COLO829 (cell line): Measurements from ENCODE around the gene LEO1.
A peak's percentile ranks its signal among the peaks of the same experiment; 100 is the strongest.
"Not testable (repeated sequence)": the region's sequence is repeated elsewhere in the genome, so short reads cannot be mapped to it uniquely, and the experiment has no call there.

Source experiments
- DNase-seq: peaks from one replicate; pipeline ENCODE4 v3.0.0; 2012; ENCODE audit warnings: low spot score

Gene LEO1

DNA sequence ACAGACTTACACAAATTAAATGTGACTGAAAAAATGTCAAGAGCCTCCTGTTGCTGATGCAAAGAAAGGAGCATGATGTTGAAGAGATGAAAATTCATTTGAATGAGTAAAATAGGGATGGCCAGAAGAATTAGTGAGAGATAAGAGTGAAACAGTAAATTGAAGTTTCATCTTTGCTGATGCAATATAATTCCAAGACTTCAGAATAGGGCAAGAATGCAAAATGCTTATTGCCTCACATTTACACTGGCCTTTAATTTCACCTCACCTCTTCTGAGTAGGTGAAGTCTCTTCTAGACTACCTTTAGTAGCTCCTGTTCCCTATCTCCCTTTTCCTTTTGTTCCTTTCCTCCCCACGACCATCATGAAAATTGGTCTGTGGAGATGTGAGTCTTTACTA lies 32.1 kb upstream of the LEO1 start:
- no peak for DNase-seq

DNA sequence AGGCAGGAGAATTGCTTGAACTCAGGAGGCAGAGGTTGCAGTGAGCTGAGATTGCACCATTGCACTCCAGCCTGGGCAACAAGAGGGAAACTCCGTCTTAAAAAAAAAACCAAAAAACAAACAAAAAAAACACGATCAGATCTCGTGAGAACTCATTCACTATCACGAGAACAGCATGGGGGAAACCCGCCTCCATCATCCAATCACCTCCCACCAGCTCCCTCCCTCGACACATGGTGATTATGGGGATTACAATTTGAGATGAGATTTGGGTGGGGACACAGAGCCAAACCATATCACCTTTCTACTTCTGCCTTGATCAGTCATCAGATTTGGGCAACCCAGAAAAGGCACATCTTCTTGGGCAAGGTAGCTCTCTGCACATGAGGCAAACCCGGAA lies 31.5 kb upstream of the LEO1 start:
- not testable (repeated sequence) for DNase-seq

DNA sequence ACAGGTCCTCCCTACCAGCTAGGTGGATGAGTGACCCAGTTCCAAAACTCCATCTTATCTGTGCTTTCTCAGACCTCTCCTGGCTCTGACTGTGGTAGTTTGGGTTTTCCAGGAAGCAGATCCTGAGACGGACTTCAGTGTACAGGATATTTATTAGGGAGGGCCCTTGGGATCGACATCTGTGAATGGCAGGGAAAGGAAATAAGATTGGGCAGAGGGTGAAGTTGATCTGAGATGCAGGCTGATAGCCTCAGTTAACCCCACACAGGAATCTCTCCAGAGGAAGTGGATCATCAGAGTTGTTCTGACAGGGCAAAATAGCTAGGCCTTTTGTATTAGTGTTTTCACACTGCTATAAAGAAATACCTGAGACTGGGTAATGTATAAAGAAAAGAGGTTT lies 30.8 kb upstream of the LEO1 start:
- no peak for DNase-seq

GRCh38 chr15:51992953-51993352 lies 21.4 kb upstream of the LEO1 start:
- DNase-seq: no peak

DNA sequence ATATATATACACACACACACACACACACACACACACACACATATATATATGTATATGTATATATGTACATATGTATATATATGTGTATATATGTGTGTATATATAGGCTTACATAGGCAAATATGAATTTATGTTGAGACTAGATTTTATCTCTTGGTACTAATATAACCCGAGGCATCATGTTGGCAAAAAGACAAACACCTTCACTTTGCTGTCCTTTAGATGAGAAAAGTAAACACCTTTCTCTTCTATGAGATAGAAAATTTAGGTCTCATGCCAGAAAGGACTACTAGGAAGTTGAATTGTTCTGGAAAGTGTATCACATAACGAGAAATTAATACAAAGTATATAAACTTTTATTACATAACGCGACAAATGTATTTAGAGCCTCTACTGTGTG lies 19.6 kb upstream of the LEO1 start:
- no peak for DNase-seq

DNA sequence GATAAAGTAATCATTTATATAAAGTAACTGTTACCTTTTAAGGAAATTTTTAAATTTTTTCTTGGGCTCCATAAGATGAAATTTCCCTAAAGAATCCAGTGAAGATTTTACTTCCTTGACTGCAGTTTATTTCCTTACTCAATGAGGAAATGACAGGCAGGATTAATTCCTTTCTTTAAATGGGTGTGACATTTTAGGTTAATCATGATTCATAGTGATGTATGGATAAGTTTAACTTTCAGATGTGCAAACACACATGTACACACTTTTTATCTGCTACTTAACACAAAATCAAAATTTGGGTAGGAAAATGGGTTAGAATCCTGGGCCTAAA lies 11.2 kb upstream of the LEO1 start:
- DNase-seq: no peak

GRCh38 chr15:51982013-51982769 lies 10.6 kb upstream of the LEO1 start:
- peak; percentile 59 for DNase-seq

DNA sequence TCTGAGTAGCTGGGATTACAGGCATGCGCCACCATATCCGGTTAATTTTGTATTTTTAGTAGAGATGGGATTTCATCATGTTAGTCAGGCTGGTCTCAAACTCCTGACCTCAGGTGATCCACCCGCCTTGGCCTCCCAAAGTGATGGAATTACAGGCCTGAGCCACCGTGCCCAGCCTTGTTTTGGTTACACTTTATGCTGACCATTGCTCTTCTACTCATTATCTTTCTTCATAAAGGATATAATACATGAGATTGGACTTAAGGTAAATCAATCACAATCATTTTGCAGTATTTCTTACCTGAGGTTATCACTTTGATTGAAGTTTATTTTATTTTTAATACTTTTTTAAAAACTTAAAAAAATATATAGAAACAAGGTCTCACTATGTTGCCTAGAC lies 2.2 kb upstream of the LEO1 start:
- no peak for DNase-seq

DNA sequence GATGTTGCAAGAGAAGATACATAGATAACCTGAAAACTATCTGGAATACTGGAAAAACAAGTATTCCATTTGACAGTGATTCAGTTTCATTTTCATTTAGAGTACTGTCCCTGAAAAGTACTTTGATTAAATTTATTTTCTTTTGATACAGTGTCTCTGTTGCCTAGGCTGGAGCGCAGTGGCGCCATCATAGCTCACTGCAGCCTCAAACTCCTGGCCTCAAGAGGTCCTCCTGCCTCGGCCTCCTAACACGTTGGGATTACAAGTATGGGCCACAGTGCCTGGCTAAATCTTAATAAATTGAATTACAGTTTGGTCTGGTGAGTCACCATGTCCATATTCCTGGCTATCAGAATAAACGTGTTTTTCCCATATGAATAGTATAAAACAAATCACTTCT lies 1.6 kb upstream of the LEO1 start:
- no peak for DNase-seq

DNA sequence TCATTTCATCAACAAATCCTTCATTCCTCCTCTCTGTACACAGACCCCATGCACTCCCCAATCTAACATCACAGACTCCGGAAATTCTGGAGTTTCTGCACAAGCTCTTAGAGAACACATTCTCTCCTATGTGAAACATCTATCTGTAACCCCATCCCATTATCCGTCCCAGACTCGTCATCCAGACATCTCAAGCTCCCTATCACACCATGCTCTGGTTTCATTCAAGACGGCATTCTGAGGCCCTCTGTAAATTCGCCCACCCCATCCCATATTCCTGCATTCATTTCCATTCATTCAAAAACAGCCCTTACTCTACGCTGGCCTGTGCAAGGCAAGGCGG lies 575 bp downstream of the LEO1 start:
- DNase-seq: no peak

DNA sequence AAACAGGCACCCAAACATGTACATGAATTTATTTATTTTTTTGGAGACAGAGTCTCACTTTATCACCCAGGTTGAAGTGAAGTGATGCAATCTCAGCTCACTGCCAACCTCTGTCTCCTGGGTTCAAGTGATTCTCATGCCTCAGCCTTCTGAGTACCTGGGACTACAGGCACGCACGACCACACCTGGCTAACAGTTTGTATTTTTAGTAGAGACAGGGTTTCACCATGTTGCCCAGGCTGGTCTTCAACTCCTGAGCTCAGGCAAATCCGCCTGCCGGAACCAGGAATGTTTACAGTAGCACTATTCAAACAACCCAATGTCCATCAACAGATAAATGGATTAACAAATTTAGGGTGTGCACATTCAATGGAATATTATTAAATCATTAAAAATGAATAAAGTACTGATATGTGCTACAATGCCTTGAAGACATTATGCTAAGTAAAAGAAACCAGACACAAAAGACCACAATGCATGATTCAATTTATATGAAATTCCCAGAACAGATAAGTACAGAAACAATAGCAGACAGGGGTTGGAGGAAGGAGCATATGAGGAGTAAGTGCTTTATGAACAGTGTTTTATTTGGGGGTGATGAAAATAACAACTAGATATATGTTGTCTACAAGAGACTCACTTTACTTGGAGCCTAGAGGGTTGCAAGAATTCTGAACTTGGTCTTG lies 1.3 kb downstream of the LEO1 start:
- no peak for DNase-seq

DNA sequence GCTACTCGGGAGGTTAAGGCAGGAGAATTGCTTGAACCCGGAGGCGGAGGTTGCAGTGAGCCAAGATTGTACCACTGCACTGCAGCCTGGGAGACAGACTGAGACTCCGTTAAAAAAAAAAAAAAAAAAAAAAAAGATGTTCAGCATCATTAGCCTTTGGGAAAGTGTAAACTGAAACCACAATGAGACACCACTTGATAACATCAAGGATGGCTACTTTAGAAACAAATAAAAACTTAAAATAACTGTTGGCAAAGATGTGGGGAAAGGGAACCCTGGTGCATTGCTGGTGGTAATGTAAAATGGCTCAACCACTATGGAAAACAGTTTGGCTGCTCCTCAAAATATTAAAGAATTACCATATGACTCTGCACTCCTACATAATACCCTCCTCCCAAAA lies 1.9 kb downstream of the LEO1 start:
- no peak for DNase-seq

- DNase-seq: no peak
Measured at GRCh38 chr15:51967583-51967982, 4.0 kb downstream of the LEO1 start.

DNA sequence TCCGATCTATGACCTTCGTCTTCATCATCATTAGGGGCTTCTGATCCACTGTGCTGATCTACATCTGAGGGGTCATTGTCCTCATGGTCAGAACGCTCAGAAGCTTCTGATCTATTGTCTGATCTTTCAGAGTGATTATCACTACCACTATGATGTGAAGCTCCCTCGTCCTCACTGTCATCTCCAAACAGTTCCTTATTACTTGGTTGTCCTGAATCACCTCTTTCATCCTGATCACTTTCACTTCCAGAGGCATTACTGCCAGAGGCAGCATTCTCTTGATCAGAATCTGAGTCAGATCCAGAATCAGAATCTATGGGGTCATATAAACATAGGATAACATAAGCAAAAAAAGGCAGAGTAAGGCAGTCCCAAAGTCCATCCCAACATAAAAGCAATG lies 5.4 kb downstream of the LEO1 start:
- no peak for DNase-seq

DNA sequence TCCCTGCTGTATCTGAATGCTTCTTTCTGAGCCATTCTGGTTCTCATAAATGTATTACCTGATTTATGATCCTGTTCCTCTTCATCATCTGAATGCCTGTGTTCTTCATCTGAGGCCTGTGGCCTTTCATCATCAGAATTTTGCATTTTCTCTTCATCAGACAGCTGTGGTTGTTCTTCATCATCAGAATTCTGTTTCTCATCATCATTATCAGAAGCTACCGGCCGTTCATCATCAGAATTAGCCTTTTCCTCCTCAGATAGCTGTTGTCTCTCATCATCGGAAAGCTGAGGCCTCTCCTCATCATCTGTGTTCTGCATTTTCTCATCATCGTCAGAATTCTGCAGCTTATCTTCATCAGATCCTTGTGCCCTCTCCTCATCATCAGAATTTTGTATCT lies 5.9 kb downstream of the LEO1 start:
- DNase-seq: no peak

DNA sequence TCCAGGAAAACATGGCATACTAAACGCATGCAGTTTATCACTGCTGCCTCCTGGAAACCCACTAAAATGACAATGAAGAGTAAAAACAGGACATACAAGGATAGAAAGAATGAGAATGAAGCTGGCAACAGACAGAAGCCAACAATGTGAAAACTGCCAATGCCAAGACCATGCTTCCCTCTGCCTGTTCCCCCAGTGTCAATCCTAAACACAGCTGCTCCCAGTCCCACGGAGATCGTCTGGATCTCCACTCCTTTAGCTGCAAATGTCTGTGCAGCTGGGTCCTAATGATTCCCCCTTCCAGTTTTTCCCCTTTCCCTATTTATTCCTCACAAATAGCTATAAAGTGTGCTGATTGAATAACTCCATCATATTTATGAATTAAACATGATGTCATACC lies 16.1 kb downstream of the LEO1 start:
- DNase-seq: no peak

DNA sequence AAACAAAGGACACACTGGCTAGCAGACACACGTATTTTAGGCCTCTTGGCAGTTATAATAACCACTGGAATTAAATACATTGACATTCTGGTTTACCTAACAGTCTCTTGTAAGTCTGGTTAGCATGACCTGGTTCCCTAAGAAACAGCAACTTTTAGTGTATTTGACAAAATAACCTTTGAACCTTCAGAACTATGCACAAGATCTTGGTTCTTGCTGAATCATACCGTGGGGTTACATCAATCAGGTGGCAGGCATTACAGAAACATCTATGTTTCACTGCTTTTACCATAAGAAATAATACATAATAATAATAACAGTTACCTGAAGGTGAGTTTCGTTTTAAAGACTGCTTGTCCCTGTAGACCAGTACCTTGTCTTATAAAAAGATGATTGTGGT lies 18.8 kb downstream of the LEO1 start:
- DNase-seq: no peak

- DNase-seq: no peak
Measured at GRCh38 chr15:51947124-51947523, 24.5 kb downstream of the LEO1 start.

- DNase-seq: no peak
Measured at GRCh38 chr15:51939216-51939615, 32.4 kb downstream of the LEO1 start.

GRCh38 chr15:51938286-51938685 lies 33.3 kb downstream of the LEO1 start:
- no peak for DNase-seq

GRCh38 chr15:51936105-51936478 lies 35.5 kb downstream of the LEO1 start:
- no peak for DNase-seq

DNA sequence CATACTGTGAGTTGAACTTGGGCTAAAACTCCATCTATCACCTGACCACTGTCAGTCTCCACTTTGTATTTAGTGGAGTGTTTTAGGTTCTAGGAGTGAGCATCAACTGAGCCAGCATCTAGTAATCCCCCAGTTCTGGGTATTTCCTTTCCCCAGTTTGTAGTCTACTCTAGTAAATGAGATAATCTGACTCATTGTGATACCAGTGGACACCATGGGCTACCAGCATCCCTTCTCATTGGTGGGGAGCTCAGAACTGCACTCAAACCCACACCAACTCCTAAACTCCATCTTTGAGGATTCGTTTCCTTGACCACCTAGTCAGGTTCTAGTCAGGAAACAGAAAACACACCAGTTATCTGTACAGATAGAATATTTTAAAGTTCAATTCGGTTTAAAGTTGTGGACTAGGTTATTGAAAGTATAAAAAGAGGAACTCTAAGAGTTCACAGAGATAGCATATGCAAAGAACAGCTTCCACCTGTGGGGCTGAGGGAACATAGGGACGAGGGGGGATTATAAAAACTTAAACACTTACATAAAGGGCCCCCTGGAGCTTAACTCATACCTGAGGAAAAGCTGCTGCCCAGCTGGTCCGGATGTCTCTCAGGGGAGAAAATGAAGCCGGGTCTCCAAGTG lies 36.0 kb downstream of the LEO1 start:
- DNase-seq: no peak

GRCh38 chr15:51932161-51932560 lies 39.4 kb downstream of the LEO1 start:
- DNase-seq: no peak

- DNase-seq: no peak
Measured at GRCh38 chr15:51931638-51932037, 39.9 kb downstream of the LEO1 start.
